Activated CD4-positive, alpha-beta T cell treated with anti-CD3 and anti-CD28 coated beads, Interleukin-2, amount 10 ng/mL, durations not matched to agents 24 days and 14 days (primary cell): ENCODE data around the gene GABRB2. TPM values are rescaled to one million over a fixed set of nuclear protein-coding genes. Genes with fewer than 3 reads are reported as not detected.

Source experiments
- DNase-seq: peaks from one replicate; pipeline ENCODE4 v3.0.0; 2022
- H3K27ac Mint-ChIP-seq: one replicate; pipeline ENCODE4 v1.8.0; 2022; ENCODE audit warnings: mild to moderate bottlenecking, mixed read lengths
- H3K27me3 Mint-ChIP-seq: one replicate; pipeline ENCODE4 v1.8.0; 2022; ENCODE audit warnings: mixed read lengths
- H3K36me3 Mint-ChIP-seq: one replicate; pipeline ENCODE4 v1.8.0; 2022; ENCODE audit warnings: low read depth, mild to moderate bottlenecking, mixed read lengths
- H3K4me1 Mint-ChIP-seq: one replicate; pipeline ENCODE4 v1.8.0; 2021; ENCODE audit warnings: mixed read lengths
- H3K4me3 Mint-ChIP-seq: one replicate; pipeline ENCODE4 v1.8.0; 2022; ENCODE audit warnings: mild to moderate bottlenecking, moderate library complexity, mixed read lengths
- H3K9me3 Mint-ChIP-seq: one replicate; pipeline ENCODE4 v1.8.0; 2021; ENCODE audit warnings: mixed read lengths
- intact Hi-C: fragments of 100-400 bp; cut with micrococcal nuclease; formaldehyde crosslinking; loops from one replicate; pipeline ENCODE4 v1.15.1; 2023
- total RNA-seq: library from RNA; stranded (reverse); gene quantifications from 2 replicates; pipeline ENCODE4 v1.2.3, GENCODE V29; 2022

The GABRB2 gene
- total RNA-seq, 1 donor from 2014 or later = not detected

GRCh38 chr5:161431963-161432362 is 114.6 kb downstream of the GABRB2 start:
- H3K27ac Mint-ChIP-seq = no peak overlapping the region
- H3K9me3 Mint-ChIP-seq = no peaks in the 10 kb centered on the region
- no peak for DNase-seq
- H3K4me1 Mint-ChIP-seq = no peaks in the 10 kb centered on the region
- no peaks in the 10 kb centered on the region for H3K36me3 Mint-ChIP-seq
- intact Hi-C loops = no loop called here
- H3K4me3 Mint-ChIP-seq = no peak overlapping the region
- H3K27me3 Mint-ChIP-seq = no peaks in the 10 kb centered on the region

GRCh38 chr5:161421067-161421466 is 125.5 kb downstream of the GABRB2 start:
- no peaks in the 10 kb centered on the region for H3K27me3 Mint-ChIP-seq

GRCh38 chr5:161420521-161420920 is 126.0 kb downstream of the GABRB2 start:
- intact Hi-C loops = no loop called here
- no peak for DNase-seq
- H3K27me3 Mint-ChIP-seq = no peaks in the 10 kb centered on the region
- no peak overlapping the region for H3K4me3 Mint-ChIP-seq
- no peak overlapping the region for H3K27ac Mint-ChIP-seq
- no peaks in the 10 kb centered on the region for H3K4me1 Mint-ChIP-seq
- no peaks in the 10 kb centered on the region for H3K9me3 Mint-ChIP-seq
- no peaks in the 10 kb centered on the region for H3K36me3 Mint-ChIP-seq

More at GRCh38 chr5:161421067-161421466, 125.5 kb downstream of the GABRB2 start:
- intact Hi-C loops = no loop called here
- Mint-ChIP-seq H3K9me3 (no peaks in the 10 kb centered on the region), H3K4me1 (no peaks in the 10 kb centered on the region), H3K27ac (no peak overlapping the region), H3K36me3 (no peaks in the 10 kb centered on the region), H3K4me3 (no peak overlapping the region)
- DNase-seq = no peak

DNA sequence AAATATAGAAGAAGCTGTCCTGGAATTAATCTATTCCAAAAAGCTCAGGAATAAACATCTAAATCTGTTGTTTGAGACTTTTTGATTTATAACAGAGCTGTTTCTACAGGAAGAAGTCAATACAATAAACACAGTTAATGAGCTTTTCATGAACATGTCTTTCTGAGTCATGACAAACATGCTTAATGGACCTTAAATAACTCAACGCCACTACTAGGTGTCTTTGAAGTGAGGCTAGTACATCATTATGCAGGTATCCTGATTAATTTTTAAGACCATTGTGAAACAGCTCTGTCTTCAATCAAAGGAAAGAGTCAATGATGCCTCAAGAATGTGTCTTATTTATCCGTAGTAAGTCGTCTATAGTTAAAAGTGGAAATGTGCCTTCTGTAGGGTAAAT is 131.6 kb downstream of the GABRB2 start:
- Mint-ChIP-seq H3K27ac (no peak overlapping the region), H3K4me1 (no peaks in the 10 kb centered on the region), H3K36me3 (no peaks in the 10 kb centered on the region), H3K4me3 (no peak overlapping the region), H3K27me3 (no peaks in the 10 kb centered on the region), H3K9me3 (no peaks in the 10 kb centered on the region)
- intact Hi-C loops = no loop called here
- DNase-seq = no peak

DNA sequence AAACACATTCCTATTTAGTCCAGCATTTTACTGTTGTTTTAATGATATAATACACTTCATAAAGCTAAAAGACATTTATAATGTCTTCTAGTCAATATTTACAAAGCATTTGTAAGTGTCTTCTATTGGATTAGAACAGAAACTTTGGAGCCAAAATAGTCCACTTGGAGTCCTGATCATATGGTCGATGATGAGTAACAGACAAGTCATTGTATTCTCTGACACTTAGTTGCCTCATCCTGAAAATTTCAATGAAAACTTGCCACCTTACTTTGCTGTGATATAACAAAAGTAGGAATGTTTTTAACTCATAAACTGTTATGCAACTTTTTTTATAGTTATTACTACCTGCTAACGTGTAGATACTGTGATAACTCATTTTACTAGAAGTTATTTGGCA is 132.5 kb downstream of the GABRB2 start:
- H3K27ac Mint-ChIP-seq = no peak overlapping the region
- H3K36me3 Mint-ChIP-seq = no peaks in the 10 kb centered on the region
- no peak overlapping the region for H3K4me3 Mint-ChIP-seq
- no peaks in the 10 kb centered on the region for H3K27me3 Mint-ChIP-seq
- no peak for DNase-seq
- no peaks in the 10 kb centered on the region for H3K9me3 Mint-ChIP-seq
- no peaks in the 10 kb centered on the region for H3K4me1 Mint-ChIP-seq
- intact Hi-C loops = no loop called here

GRCh38 chr5:161412792-161413191 is 133.7 kb downstream of the GABRB2 start:
- intact Hi-C loops = no loop called here
- Mint-ChIP-seq H3K9me3 (no peaks in the 10 kb centered on the region), H3K36me3 (no peaks in the 10 kb centered on the region), H3K27ac (no peak overlapping the region), H3K4me3 (no peak overlapping the region), H3K4me1 (no peaks in the 10 kb centered on the region), H3K27me3 (no peaks in the 10 kb centered on the region)
- no peak for DNase-seq

- Mint-ChIP-seq H3K4me3 (no peak overlapping the region), H3K27ac (no peak overlapping the region), H3K36me3 (no peaks in the 10 kb centered on the region), H3K9me3 (no peaks in the 10 kb centered on the region), H3K27me3 (no peaks in the 10 kb centered on the region), H3K4me1 (no peaks in the 10 kb centered on the region)
- no peak for DNase-seq
- intact Hi-C loops = no loop called here
These were observed 135.4 kb downstream of the GABRB2 start for GRCh38 chr5:161411156-161411555.

- no peak overlapping the region for H3K4me3 Mint-ChIP-seq
- H3K27me3 Mint-ChIP-seq = no peaks in the 10 kb centered on the region
- no peak overlapping the region for H3K27ac Mint-ChIP-seq
- DNase-seq = no peak
- intact Hi-C loops = no loop called here
- H3K4me1 Mint-ChIP-seq = no peaks in the 10 kb centered on the region
- H3K36me3 Mint-ChIP-seq = no peaks in the 10 kb centered on the region
- no peaks in the 10 kb centered on the region for H3K9me3 Mint-ChIP-seq
These were observed 135.9 kb downstream of the GABRB2 start for GRCh38 chr5:161410640-161411039.

GRCh38 chr5:161409471-161409870 is 137.1 kb downstream of the GABRB2 start:
- no peaks in the 10 kb centered on the region for H3K9me3 Mint-ChIP-seq
- intact Hi-C loops = no loop called here
- no peak overlapping the region for H3K27ac Mint-ChIP-seq
- no peak overlapping the region for H3K4me3 Mint-ChIP-seq
- DNase-seq = no peak
- H3K36me3 Mint-ChIP-seq = no peaks in the 10 kb centered on the region
- no peaks in the 10 kb centered on the region for H3K4me1 Mint-ChIP-seq
- no peaks in the 10 kb centered on the region for H3K27me3 Mint-ChIP-seq

DNA sequence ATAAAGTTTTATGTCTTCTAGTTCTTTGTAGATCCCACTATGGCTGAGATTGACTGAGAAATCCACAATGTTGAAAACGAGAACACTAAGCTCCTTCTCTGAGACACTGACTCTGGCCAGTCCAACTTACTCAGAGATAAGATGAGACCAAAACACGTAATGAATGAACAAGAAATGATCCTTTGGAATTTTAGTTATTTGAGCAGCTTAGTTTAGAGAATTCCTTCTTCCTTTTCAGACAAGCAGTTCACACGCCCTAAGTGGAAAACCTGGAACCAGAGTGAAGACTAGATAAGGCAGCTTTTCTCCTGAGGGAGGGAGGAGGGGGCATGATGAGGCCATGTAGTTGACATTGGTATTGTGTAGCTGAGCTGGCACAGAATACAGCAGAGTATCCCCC is 139.6 kb downstream of the GABRB2 start:
- no peaks in the 10 kb centered on the region for H3K36me3 Mint-ChIP-seq
- no peak overlapping the region for H3K27ac Mint-ChIP-seq
- intact Hi-C loops = no loop called here
- DNase-seq = no peak
- H3K27me3 Mint-ChIP-seq = no peaks in the 10 kb centered on the region
- H3K4me3 Mint-ChIP-seq = no peak overlapping the region
- H3K9me3 Mint-ChIP-seq = no peaks in the 10 kb centered on the region
- no peaks in the 10 kb centered on the region for H3K4me1 Mint-ChIP-seq

DNA sequence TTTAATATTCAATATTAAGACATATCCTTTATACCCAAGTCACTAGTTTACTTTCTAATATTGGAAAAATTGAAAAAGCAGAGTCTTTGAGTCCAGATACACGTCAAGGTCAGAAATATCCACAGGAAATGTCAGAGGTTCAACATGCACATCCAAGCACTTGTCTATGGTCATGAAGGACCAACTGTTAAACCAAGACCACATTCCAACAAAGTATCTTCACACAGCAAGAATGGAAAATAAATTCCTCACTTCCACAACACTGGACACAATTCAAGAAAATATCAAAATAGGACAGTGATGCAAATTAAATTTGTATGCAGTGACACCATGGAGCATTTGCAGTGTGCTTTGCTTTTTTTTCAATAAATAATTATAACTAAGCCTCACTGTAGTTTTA is 142.5 kb downstream of the GABRB2 start:
- intact Hi-C loops = no loop called here
- Mint-ChIP-seq H3K9me3 (no peaks in the 10 kb centered on the region), H3K27me3 (no peaks in the 10 kb centered on the region), H3K4me3 (no peak overlapping the region), H3K36me3 (no peaks in the 10 kb centered on the region), H3K4me1 (no peaks in the 10 kb centered on the region), H3K27ac (no peak overlapping the region)
- no peak for DNase-seq

DNA sequence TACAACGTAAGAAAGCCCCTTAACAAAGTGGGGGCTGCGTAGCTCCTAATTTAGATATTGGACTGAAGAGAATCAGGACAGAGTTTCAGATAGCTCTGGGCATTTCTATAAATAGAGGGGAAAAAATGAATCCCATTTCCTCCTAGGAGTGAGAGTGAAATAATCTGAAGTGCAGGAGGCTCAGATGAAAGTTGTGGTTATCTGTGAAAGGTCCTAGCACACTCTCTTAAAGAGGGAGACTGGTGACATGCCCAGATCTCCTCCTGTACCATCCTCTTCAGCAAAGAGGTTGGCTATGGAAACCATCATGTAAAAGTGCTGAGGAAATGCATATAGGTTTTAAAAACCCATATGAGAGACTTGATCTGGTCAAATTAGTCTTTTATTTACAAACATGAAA is 143.4 kb downstream of the GABRB2 start:
- no peak for DNase-seq
- no peaks in the 10 kb centered on the region for H3K9me3 Mint-ChIP-seq
- intact Hi-C loops = no loop called here
- no peaks in the 10 kb centered on the region for H3K4me1 Mint-ChIP-seq
- H3K4me3 Mint-ChIP-seq = no peak overlapping the region
- no peaks in the 10 kb centered on the region for H3K27me3 Mint-ChIP-seq
- H3K36me3 Mint-ChIP-seq = no peaks in the 10 kb centered on the region
- H3K27ac Mint-ChIP-seq = no peak overlapping the region

GRCh38 chr5:161400583-161400982 is 145.9 kb downstream of the GABRB2 start:
- Mint-ChIP-seq H3K36me3 (no peaks in the 10 kb centered on the region), H3K27me3 (no peaks in the 10 kb centered on the region), H3K4me3 (no peak overlapping the region), H3K27ac (no peak overlapping the region), H3K9me3 (no peaks in the 10 kb centered on the region), H3K4me1 (no peaks in the 10 kb centered on the region)
- no peak for DNase-seq
- intact Hi-C loops = no loop called here

- intact Hi-C loops = no loop called here
- no peaks in the 10 kb centered on the region for H3K4me1 Mint-ChIP-seq
These were observed 146.4 kb downstream of the GABRB2 start for GRCh38 chr5:161399996-161400562.

GRCh38 chr5:161397448-161397847 is 149.1 kb downstream of the GABRB2 start:
- no peaks in the 10 kb centered on the region for H3K4me1 Mint-ChIP-seq
- no peak overlapping the region for H3K27ac Mint-ChIP-seq
- no peak overlapping the region for H3K4me3 Mint-ChIP-seq
- H3K27me3 Mint-ChIP-seq = no peaks in the 10 kb centered on the region
- H3K36me3 Mint-ChIP-seq = no peaks in the 10 kb centered on the region
- no peaks in the 10 kb centered on the region for H3K9me3 Mint-ChIP-seq
- intact Hi-C loops = no loop called here
- DNase-seq = no peak

More at GRCh38 chr5:161399996-161400562, 146.4 kb downstream of the GABRB2 start:
- Mint-ChIP-seq H3K27ac (no peak overlapping the region), H3K27me3 (no peaks in the 10 kb centered on the region), H3K4me3 (no peak overlapping the region), H3K36me3 (no peaks in the 10 kb centered on the region), H3K9me3 (no peaks in the 10 kb centered on the region)
- no peak for DNase-seq
